Activated CD8-positive, alpha-beta memory T cell treated with anti-CD3 and anti-CD28 coated beads for 4 hours (primary cell): Measurements from ENCODE around the gene IP6K1.
"Not testable (repeated sequence)": the region's sequence is repeated elsewhere in the genome, so short reads cannot be mapped to it uniquely, and the experiment has no call there.

Experiments used
- DNase-seq, 2 donors: peaks; one replicate each; pipeline ENCODE4 v3.0.0-alpha.2; 2020; ENCODE audit warnings: low read depth in 2 of 2

Gene IP6K1

GRCh38 chr3:49689046-49689907 is 97.1 kb downstream of the IP6K1 start, which contains the start of the genes MST1 and RNF123:
TSS of gene MST1 (minus strand) at chr3:49689474. CDS start at chr3:49688691, 783 bp downstream.
TSS of gene RNF123 (plus strand) at chr3:49689557. CDS start at chr3:49691166, 1,609 bp downstream.
- DNase-seq = peak; percentile 80 to 85

GRCh38 chr3:49688338-49689045 is 97.8 kb downstream of the IP6K1 start:
- DNase-seq = not testable (repeated sequence)

- DNase-seq = not testable (repeated sequence)
Observed at GRCh38 chr3:49687424-49687795, 98.9 kb downstream of the IP6K1 start.

GRCh38 chr3:49686769-49687423 is 99.4 kb downstream of the IP6K1 start:
- not testable (repeated sequence) for DNase-seq

GRCh38 chr3:49686346-49686745 is 100.0 kb downstream of the IP6K1 start:
- DNase-seq = not testable (repeated sequence)

GRCh38 chr3:49685846-49686245 is 100.5 kb downstream of the IP6K1 start:
- DNase-seq = not testable (repeated sequence)

- DNase-seq = not testable (repeated sequence)
Observed at GRCh38 chr3:49685103-49685502, 101.2 kb downstream of the IP6K1 start.

- DNase-seq = not testable (repeated sequence)
Observed at GRCh38 chr3:49684453-49684852, 101.9 kb downstream of the IP6K1 start.

GRCh38 chr3:49683162-49683561 is 103.2 kb downstream of the IP6K1 start:
- no peak for DNase-seq

- no peak for DNase-seq
Observed at GRCh38 chr3:49681543-49681942, 104.8 kb downstream of the IP6K1 start.

GRCh38 chr3:49681232-49681522 is 105.2 kb downstream of the IP6K1 start:
- no peak for DNase-seq

GRCh38 chr3:49680493-49681231 is 105.7 kb downstream of the IP6K1 start:
- DNase-seq = no peak

GRCh38 chr3:49675912-49676311 is 110.4 kb downstream of the IP6K1 start:
- no peak for DNase-seq

- DNase-seq = no peak
Observed at GRCh38 chr3:49674497-49674983, 111.8 kb downstream of the IP6K1 start.
